NCI-H2196 (cell line): ENCODE results near the gene YEATS2.

Experiments
- DNase-seq: peaks from one replicate; lab custom pipeline; 2025; ENCODE audit not compliant: unreplicated experiment; lab: John Stamatoyannopoulos, UW

Gene YEATS2

DNA sequence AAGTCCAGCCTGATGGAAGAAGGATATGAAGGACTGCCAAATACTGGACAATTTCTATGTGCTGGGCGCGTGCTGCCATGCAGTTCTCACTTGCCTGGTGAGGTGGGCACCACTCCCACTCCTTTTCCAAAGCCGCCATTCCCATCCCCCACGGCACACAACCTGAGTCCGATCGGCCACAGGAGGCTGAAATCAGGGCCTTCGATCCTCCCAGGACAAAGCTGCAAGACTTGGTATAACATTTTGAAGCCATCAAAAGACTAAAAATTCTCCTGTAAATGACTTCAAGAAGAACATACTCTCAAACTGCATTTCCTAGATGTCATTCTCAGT lies 130.9 kb downstream of the YEATS2 start:
- DNase-seq, result no peak

DNA sequence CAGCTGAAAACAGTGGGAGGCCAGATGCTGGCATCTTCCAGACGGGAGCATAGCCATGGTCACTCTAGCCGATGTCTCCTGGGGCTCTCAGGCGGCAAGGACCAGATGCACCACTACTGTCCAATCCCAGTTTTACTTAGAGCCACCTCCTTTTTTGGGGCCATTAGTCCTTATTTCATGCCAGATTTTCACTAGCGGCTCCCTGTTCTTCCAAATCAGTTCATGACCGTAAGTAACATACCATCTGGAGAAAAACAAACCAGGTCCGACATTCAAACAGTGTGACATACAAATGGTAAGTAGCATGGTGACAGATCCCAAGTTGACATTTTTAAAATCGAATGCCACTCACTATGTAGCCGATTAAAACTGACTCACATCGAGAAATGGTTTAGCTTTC lies 131.9 kb downstream of the YEATS2 start:
- DNase-seq, result no peak

DNA sequence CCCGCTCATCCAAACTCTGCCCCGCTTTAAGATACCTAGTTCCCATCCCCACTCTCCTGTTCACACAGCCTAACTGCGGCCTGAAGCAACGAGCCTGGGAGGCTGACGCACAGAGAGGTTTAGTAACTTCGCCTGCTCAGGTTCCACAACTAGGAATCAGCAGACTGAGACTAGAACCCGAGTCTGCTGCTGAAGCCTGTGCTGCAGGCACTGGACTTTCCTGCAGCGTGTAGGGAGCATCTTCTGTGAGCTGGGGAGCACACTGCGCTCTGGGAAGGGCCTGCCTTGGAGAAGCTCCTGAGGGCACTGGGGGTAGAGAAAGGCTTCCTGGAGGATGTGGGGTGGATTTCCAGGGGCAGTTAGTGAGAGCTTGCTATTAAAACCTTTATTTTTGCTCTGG lies 132.6 kb downstream of the YEATS2 start:
- no peak for DNase-seq

GRCh38 chr3:183833516-183833915 lies 135.9 kb downstream of the YEATS2 start:
- no peak for DNase-seq

DNA sequence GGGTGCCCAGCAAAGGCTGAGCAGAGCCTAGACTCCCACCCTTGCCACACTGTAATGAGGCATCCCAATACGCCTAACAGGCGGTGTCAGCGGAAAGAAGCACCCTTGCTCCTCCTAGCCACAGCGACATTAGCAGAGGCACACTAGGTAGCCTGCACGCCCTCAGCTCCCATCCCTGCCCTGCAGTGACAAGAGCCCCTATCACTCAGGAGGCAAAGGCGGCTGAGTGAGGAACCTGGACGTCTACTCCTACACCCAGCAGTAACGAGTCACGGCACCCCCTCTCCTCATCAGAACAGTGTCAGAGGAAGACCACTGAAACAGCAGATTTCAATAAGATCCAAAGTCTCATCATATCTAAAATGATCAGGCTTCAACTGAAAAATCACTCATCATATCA lies 139.8 kb downstream of the YEATS2 start:
- DNase-seq, result no peak

GRCh38 chr3:183837894-183838293 lies 140.3 kb downstream of the YEATS2 start:
- no peak for DNase-seq

- DNase-seq, result no peak
Observed at GRCh38 chr3:183839751-183840150, 142.2 kb downstream of the YEATS2 start.

- DNase-seq, result no peak
Observed at GRCh38 chr3:183844606-183845005, 147.0 kb downstream of the YEATS2 start.

DNA sequence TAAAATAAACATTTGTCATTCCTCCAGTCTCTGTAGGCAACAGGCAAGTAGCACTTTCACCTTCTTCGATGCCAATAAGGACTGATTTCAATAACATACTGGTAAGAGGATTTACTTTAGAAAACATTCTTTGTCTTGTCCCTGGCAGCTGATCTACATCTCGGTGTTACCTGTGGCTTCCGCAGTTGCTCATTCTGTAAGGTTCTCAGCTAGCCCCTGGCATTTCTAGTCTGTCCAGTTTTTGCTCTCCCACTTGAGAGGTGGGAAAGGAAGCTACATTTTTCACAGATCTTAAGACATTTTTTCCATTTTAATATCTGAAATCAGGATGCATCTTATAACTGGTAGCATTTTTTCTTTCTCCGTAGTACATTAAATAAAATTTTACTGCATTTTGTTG lies 147.5 kb downstream of the YEATS2 start:
- no peak for DNase-seq

DNA sequence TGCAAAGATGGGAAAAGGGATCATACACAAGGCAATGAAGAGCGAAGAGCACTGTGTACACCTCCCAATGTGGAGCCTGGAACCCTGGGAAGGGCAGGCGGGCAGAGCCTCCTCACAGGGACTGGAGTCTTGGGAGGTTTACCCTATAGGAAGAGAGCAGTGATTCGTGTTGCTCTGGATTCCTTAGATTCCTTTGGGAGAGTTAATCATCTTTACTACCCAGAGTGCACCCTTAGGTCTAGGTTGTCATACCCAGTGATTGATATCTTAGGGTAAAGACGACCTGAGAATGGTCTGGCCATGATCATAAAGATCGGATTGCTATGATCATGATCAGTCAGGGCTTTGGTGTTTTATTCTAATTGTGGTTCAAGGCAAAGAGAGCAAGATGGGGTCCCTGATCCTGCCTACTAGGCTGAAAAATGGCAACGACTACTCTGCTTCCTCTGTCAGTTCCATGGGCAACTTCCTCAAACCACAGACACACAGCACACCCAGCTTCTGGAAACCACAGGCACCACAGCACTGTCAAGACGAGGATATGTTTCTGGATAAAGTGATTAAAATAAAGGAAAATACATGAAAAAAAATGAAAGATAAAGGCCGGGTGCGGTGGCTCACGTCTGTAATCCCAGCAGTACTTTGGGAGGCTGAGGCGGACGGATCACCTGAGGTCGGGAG lies 148.2 kb downstream of the YEATS2 start:
- no peak for DNase-seq

DNA sequence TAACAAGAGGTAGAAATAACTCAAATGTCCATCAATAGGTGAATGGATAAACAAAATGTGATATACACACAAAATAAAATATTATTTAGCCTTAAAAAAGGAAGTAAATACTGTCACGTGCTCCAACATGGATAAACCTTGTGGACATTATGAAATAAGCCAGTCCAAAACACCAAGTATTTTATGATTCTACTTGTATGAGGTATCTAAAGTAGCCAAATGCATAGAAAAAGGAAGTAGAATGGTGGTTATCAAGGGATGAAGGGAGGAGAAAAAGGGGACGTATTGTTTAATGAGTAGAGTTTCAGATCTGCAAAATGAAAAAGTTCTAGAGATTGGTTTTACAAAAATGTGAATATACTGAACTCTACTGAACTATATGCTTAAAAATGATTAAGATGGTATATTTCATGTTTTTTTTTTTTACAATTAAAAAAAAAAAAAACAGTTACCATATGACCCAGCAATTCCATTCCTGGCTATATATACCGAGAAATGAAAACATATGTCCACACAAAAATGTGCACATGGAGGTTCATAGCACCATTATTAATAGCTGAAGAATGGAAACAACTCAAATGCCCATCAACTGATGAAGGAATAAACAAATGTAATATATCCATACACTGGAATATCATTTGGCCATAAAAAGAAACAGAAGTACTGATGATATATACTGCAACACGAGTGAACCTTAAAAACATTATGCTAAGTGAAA lies 156.9 kb downstream of the YEATS2 start:
- DNase-seq, result no peak

GRCh38 chr3:183857863-183858262 lies 160.3 kb downstream of the YEATS2 start:
- DNase-seq, result no peak
